Measurements from ENCODE around the gene WDR70. TPM values are rescaled to one million over a fixed set of nuclear protein-coding genes. Genes with fewer than 3 reads are reported as not detected.

The WDR70 gene
- total RNA-seq, 3 donors from 2014 or later (not counting 1 experiment from before 2014, with no cell fraction given) = 36.3 to 47.0 (median 41.3) TPM

DNA sequence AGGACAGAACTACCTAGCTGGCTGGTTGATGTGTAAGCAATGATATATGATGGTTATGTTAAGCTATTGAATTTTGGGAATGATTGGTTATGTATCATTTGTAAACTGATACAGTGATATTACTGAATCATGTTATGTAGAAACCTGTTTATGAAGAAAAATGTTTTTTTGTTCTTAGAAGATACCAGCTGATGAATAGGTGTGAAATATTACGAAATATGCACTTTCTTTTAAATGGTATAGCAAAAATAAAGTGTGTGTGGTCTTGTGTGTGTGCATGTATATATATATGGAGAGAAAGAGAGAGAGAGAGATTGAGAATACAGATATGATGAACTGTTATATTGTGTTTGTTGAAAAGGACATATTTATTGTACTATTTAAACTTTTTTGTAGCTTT lies 164.1 kb downstream of the WDR70 start:
- H3K27me3 Mint-ChIP-seq (ENCODE audit: low read depth in 2 of 2) = no peaks in the 10 kb centered on the region
- no peaks in the 10 kb centered on the region for H3K27me3 ChIP-seq (ENCODE audit: control insufficient read depth, insufficient read depth, low read length)
- no peaks in the 10 kb centered on the region for H3K36me3 ChIP-seq (ENCODE audit: control insufficient read depth, insufficient read depth, low read length)
- peaks cover 12 to 13% of the 10 kb centered on the region in 2 donors for H3K4me1 Mint-ChIP-seq
- DNase-seq (no peak), ATAC-seq (no peak)
- H3K4me3 Mint-ChIP-seq = no peak overlapping the region
- no peaks in the 10 kb centered on the region for H3K4me1 ChIP-seq (ENCODE audit: control insufficient read depth, insufficient read depth, low read length)
- TF ChIP-seq, protein P1, sequence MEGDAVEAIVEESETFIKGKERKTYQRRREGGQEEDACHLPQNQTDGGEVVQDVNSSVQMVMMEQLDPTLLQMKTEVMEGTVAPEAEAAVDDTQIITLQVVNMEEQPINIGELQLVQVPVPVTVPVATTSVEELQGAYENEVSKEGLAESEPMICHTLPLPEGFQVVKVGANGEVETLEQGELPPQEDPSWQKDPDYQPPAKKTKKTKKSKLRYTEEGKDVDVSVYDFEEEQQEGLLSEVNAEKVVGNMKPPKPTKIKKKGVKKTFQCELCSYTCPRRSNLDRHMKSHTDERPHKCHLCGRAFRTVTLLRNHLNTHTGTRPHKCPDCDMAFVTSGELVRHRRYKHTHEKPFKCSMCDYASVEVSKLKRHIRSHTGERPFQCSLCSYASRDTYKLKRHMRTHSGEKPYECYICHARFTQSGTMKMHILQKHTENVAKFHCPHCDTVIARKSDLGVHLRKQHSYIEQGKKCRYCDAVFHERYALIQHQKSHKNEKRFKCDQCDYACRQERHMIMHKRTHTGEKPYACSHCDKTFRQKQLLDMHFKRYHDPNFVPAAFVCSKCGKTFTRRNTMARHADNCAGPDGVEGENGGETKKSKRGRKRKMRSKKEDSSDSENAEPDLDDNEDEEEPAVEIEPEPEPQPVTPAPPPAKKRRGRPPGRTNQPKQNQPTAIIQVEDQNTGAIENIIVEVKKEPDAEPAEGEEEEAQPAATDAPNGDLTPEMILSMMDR (IDR thresholded peaks at IDR 0.05) = no peak
- H3K27ac Mint-ChIP-seq = no peak overlapping the region
- no peaks in the 10 kb centered on the region for H3K36me3 Mint-ChIP-seq
- no peak overlapping the region for H3K27ac ChIP-seq (ENCODE audit: low read length)
- 82% methylated on average over 1 of the region's 1 CpG for WGBS (ENCODE audit: insufficient coverage)
- intact Hi-C loops (cut with micrococcal nuclease) = no loop called here
- no peaks in the 10 kb centered on the region for H3K9me3 Mint-ChIP-seq
- no peak overlapping the region for H3K4me3 ChIP-seq (ENCODE audit: low read length)
- H3K9me3 ChIP-seq (ENCODE audit: control insufficient read depth, insufficient read depth, low read length) = no peaks in the 10 kb centered on the region

GRCh38 chr5:37549411-37549810 lies 170.3 kb downstream of the WDR70 start:
- H3K9me3 Mint-ChIP-seq = no peaks in the 10 kb centered on the region
- TF ChIP-seq, protein P1 (IDR thresholded peaks at IDR 0.05) = no peak
- Histone ChIP-seq H3K27me3 (ENCODE audit: control insufficient read depth, insufficient read depth, low read length) (no peaks in the 10 kb centered on the region), H3K4me3 (ENCODE audit: low read length) (no peak overlapping the region), H3K27ac (ENCODE audit: low read length) (no peak overlapping the region), H3K36me3 (ENCODE audit: control insufficient read depth, insufficient read depth, low read length) (no peaks in the 10 kb centered on the region), H3K9me3 (ENCODE audit: control insufficient read depth, insufficient read depth, low read length) (no peaks in the 10 kb centered on the region), H3K4me1 (ENCODE audit: control insufficient read depth, insufficient read depth, low read length) (no peaks in the 10 kb centered on the region)
- no peaks in the 10 kb centered on the region for H3K27me3 Mint-ChIP-seq (ENCODE audit: low read depth in 2 of 2)
- peaks cover 37 to 39% of the 10 kb centered on the region in 2 donors for H3K4me1 Mint-ChIP-seq
- no peak for ATAC-seq
- no peak for DNase-seq
- no peaks in the 10 kb centered on the region for H3K36me3 Mint-ChIP-seq
- intact Hi-C loops (cut with micrococcal nuclease) = no loop called here
- no peak overlapping the region for H3K4me3 Mint-ChIP-seq
- H3K27ac Mint-ChIP-seq = no peak overlapping the region

DNA sequence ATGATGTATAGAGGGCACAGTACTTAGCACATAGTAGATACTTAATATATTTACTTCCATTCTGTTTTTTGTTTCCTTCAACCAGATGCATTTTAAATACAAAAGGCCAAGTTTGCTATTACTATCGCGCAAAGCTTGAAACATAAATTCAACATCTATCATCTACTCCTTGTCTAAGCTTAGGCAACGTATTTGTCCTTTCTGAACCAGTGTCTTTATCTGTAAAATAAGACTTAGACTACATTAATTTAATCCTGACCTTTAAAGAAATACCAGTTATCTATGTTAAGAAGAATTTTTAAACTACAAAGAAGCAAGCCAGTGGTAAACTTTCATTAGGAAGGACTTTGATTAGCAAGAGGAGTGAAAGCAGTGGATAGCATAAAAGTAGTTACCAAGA lies 173.0 kb downstream of the WDR70 start:
- H3K27me3 ChIP-seq (ENCODE audit: control insufficient read depth, insufficient read depth, low read length) = no peaks in the 10 kb centered on the region
- no peak overlapping the region for H3K27ac ChIP-seq (ENCODE audit: low read length)
- no peak overlapping the region for H3K4me3 ChIP-seq (ENCODE audit: low read length)
- Mint-ChIP-seq H3K27me3 (ENCODE audit: low read depth in 2 of 2) (no peaks in the 10 kb centered on the region), H3K9me3 (no peaks in the 10 kb centered on the region), H3K36me3 (no peaks in the 10 kb centered on the region), H3K27ac (no peak overlapping the region), H3K4me3 (no peak overlapping the region), H3K4me1 (peaks cover 37 to 39% of the 10 kb centered on the region in 2 donors)
- TF ChIP-seq, protein P1 (IDR thresholded peaks at IDR 0.05) = no peak
- no peak for ATAC-seq
- 93% methylated on average over 3 of the region's 3 CpGs for WGBS (ENCODE audit: insufficient coverage)
- H3K4me1 ChIP-seq (ENCODE audit: control insufficient read depth, insufficient read depth, low read length) = no peaks in the 10 kb centered on the region
- H3K36me3 ChIP-seq (ENCODE audit: control insufficient read depth, insufficient read depth, low read length) = no peaks in the 10 kb centered on the region
- H3K9me3 ChIP-seq (ENCODE audit: control insufficient read depth, insufficient read depth, low read length) = no peaks in the 10 kb centered on the region
- intact Hi-C loops (cut with micrococcal nuclease) = no loop called here
- DNase-seq = no peak
